Type B pancreatic cell (in vitro differentiated cells): ENCODE data around the gene BLOC1S2. TPM values are rescaled to one million over a fixed set of nuclear protein-coding genes. Genes with fewer than 3 reads are reported as not detected.
A peak's percentile ranks its signal among the peaks of the same experiment; 100 is the strongest.

Experiments used
- DNase-seq: peaks from one replicate; pipeline ENCODE4 v3.0.0; 2021; ENCODE audit warnings: mixed read lengths; ENCODE audit not compliant: unreplicated experiment; ENCODE audit errors: extremely low spot score
- H3K27ac Mint-ChIP-seq: 2 replicates; pipeline ENCODE4 v1.8.0; 2021; ENCODE audit warnings: mild to moderate bottlenecking, mixed read lengths
- H3K27me3 Mint-ChIP-seq: 2 replicates; pipeline ENCODE4 v1.8.0; 2021; ENCODE audit warnings: mixed read lengths
- H3K36me3 Mint-ChIP-seq: 2 replicates; pipeline ENCODE4 v1.8.0; 2021; ENCODE audit warnings: mixed read lengths
- H3K4me1 Mint-ChIP-seq: one replicate; pipeline ENCODE4 v1.8.0; 2021; ENCODE audit warnings: mixed read lengths; ENCODE audit not compliant: unreplicated experiment
- H3K4me3 Mint-ChIP-seq: 2 replicates; pipeline ENCODE4 v1.8.0; 2021; ENCODE audit warnings: mild to moderate bottlenecking, mixed read lengths
- H3K9me3 Mint-ChIP-seq: 2 replicates; pipeline ENCODE4 v1.8.0; 2021; ENCODE audit warnings: mixed read lengths
- CTCF ChIP-seq: fragments of 200-600 bp; sonication (generic); conservative IDR thresholded peaks from 2 replicates; pipeline ENCODE4 v1.5.0; 2021; ENCODE audit warnings: antibody characterized with exemption, mild to moderate bottlenecking
- long read RNA-seq: library from polyadenylated mRNA; unstranded; transcript quantifications from one replicate; pipeline ENCODE4 v2.0.0, GENCODE V29; 2020
- total RNA-seq: library from RNA; stranded (reverse); gene quantifications from 2 replicates; pipeline ENCODE4 v1.2.1, GENCODE V29; 2021; ENCODE audit warnings: low replicate concordance

BLOC1S2 gene
- total RNA-seq: 39.5 and 59.3 TPM in 2 replicates
- long read RNA-seq, transcript BLOC1S2-202 (5 exons, 1,249 nt): major isoform, 187 of 212 reads
- long read RNA-seq, transcript BLOC1S2-203 (4 exons, 2,024 nt): minor isoform, 8 of 212 reads
- long read RNA-seq, partial matches to known transcripts: 0 of 212 reads
- long read RNA-seq, other reads (novel, unspliced or antisense): 17 of 212 reads

GRCh38 chr10:100286051-100287033 lies at the start of gene BLOC1S2:
Gene BLOC1S2, minus strand, starts transcription at chr10:100286680. Its CDS starts 21 bp downstream, at chr10:100286659.
- Mint-ChIP-seq H3K9me3 (no peaks in the 10 kb centered on the region), H3K27me3 (peaks cover 10% of the 10 kb centered on the region), H3K4me3 (peak within 1 kb of the TSS; percentile 100), H3K36me3 (no peaks in the 10 kb centered on the region), H3K4me1 (peaks cover 18% of the 10 kb centered on the region), H3K27ac (peak within 1 kb of the TSS; percentile 96)
- peak; percentile 34 for TF ChIP-seq CTCF
- peak; percentile 94 for DNase-seq

- Mint-ChIP-seq H3K27me3 (peaks cover 49% of the 10 kb centered on the region), H3K27ac (no peak overlapping the region), H3K9me3 (no peaks in the 10 kb centered on the region), H3K36me3 (no peaks in the 10 kb centered on the region), H3K4me1 (peaks cover under 1% of the 10 kb centered on the region), H3K4me3 (no peak overlapping the region)
- TF ChIP-seq CTCF: no peak
- DNase-seq: no peak
Measured at GRCh38 chr10:100334762-100335161, 48.3 kb upstream of the BLOC1S2 start.

- H3K27me3 Mint-ChIP-seq: peaks cover 58% of the 10 kb centered on the region
- no peaks in the 10 kb centered on the region for H3K9me3 Mint-ChIP-seq
- no peak overlapping the region for H3K4me3 Mint-ChIP-seq
- no peak overlapping the region for H3K27ac Mint-ChIP-seq
- TF ChIP-seq CTCF: no peak
- no peaks in the 10 kb centered on the region for H3K36me3 Mint-ChIP-seq
- H3K4me1 Mint-ChIP-seq: no peaks in the 10 kb centered on the region
- no peak for DNase-seq
Measured at GRCh38 chr10:100333661-100334440, 47.4 kb upstream of the BLOC1S2 start.

- no peaks in the 10 kb centered on the region for H3K36me3 Mint-ChIP-seq
- no peaks in the 10 kb centered on the region for H3K4me1 Mint-ChIP-seq
- no peak overlapping the region for H3K27ac Mint-ChIP-seq
- DNase-seq: no peak
- H3K4me3 Mint-ChIP-seq: no peak overlapping the region
- no peak for TF ChIP-seq CTCF
- H3K9me3 Mint-ChIP-seq: no peaks in the 10 kb centered on the region
- H3K27me3 Mint-ChIP-seq: peaks cover 60% of the 10 kb centered on the region
Measured at GRCh38 chr10:100333106-100333505, 46.6 kb upstream of the BLOC1S2 start.

- no peaks in the 10 kb centered on the region for H3K4me1 Mint-ChIP-seq
- no peaks in the 10 kb centered on the region for H3K9me3 Mint-ChIP-seq
- no peak for DNase-seq
- no peaks in the 10 kb centered on the region for H3K36me3 Mint-ChIP-seq
- peaks cover 89% of the 10 kb centered on the region for H3K27me3 Mint-ChIP-seq
- H3K27ac Mint-ChIP-seq: no peak within 1 kb of the TSS
- no peak within 1 kb of the TSS for H3K4me3 Mint-ChIP-seq
- TF ChIP-seq CTCF: no peak
Measured at GRCh38 chr10:100330079-100330478, 43.6 kb upstream of the BLOC1S2 start, which contains the start of gene PKD2L1. Gene PKD2L1, minus strand, starts transcription at chr10:100330228. Its CDS starts 125 bp downstream, at chr10:100330103.
